ENCODE results near the gene TMPRSS2.
"Not testable (repeated sequence)": the region's sequence is repeated elsewhere in the genome, so short reads cannot be mapped to it uniquely, and the experiment has no call there.

TMPRSS2 gene

GRCh38 chr21:41444703-41445464, 63.1 kb downstream of the TMPRSS2 start:
- DNase-seq = no peak

GRCh38 chr21:41443562-41443961, 64.4 kb downstream of the TMPRSS2 start:
- DNase-seq = no peak

GRCh38 chr21:41442481-41443186, 65.3 kb downstream of the TMPRSS2 start:
- no peak for DNase-seq

GRCh38 chr21:41441546-41441945, 66.4 kb downstream of the TMPRSS2 start:
- no peak for DNase-seq

- no peak for DNase-seq
These were observed 68.7 kb downstream of the TMPRSS2 start for GRCh38 chr21:41439248-41439647.

GRCh38 chr21:41438425-41439113, 69.4 kb downstream of the TMPRSS2 start:
- DNase-seq = no peak

GRCh38 chr21:41437729-41438128, 70.2 kb downstream of the TMPRSS2 start:
- DNase-seq = no peak

- DNase-seq = no peak
These were observed 72.3 kb downstream of the TMPRSS2 start for GRCh38 chr21:41435706-41436105.

GRCh38 chr21:41433566-41433965, 74.4 kb downstream of the TMPRSS2 start:
- no peak for DNase-seq

GRCh38 chr21:41432562-41433460, 75.1 kb downstream of the TMPRSS2 start:
- no peak for DNase-seq

GRCh38 chr21:41431788-41432548, 76.0 kb downstream of the TMPRSS2 start:
- DNase-seq = no peak

GRCh38 chr21:41429925-41430491, 78.0 kb downstream of the TMPRSS2 start:
- no peak for DNase-seq

- DNase-seq = no peak
These were observed 78.7 kb downstream of the TMPRSS2 start for GRCh38 chr21:41429305-41429704.

- no peak for DNase-seq
These were observed 79.1 kb downstream of the TMPRSS2 start for GRCh38 chr21:41428847-41429246.

GRCh38 chr21:41428311-41428710, 79.6 kb downstream of the TMPRSS2 start:
- no peak for DNase-seq

- DNase-seq = no peak
These were observed 80.4 kb downstream of the TMPRSS2 start for GRCh38 chr21:41427556-41427955.

- DNase-seq = no peak
These were observed 81.1 kb downstream of the TMPRSS2 start for GRCh38 chr21:41426676-41427404.

- peak; percentile 87 for DNase-seq
These were observed 81.8 kb downstream of the TMPRSS2 start, which contains the start of gene MX1 for GRCh38 chr21:41425954-41426675. Gene MX1, plus strand, starts transcription at chr21:41426239. Its CDS starts 5,832 bp downstream, at chr21:41432071.

GRCh38 chr21:41425588-41425953, 82.4 kb downstream of the TMPRSS2 start:
- DNase-seq = no peak

GRCh38 chr21:41423305-41423636, 84.7 kb downstream of the TMPRSS2 start:
- not testable (repeated sequence) for DNase-seq

Measured in stimulated activated naive CD4-positive, alpha-beta T cell treated with Interleukin-2 at 50 U/mL for 16 hours (primary cell).